T-helper 2 cell (primary cell): ENCODE measurements around the gene TCERG1L.
"Not testable (repeated sequence)": the region's sequence is repeated elsewhere in the genome, so short reads cannot be mapped to it uniquely, and the experiment has no call there.

Experiments used
- DNase-seq, 5 experiments: peaks; one replicate each; pipeline versions ENCODE4 v3.0.0 to v3.0.0-alpha.2; 2012 to 2022

Gene TCERG1L

GRCh38 chr10:131162211-131162610, 149.3 kb downstream of the TCERG1L start:
- no peak for DNase-seq

- DNase-seq: no peak
Measured at GRCh38 chr10:131161087-131161486, 150.4 kb downstream of the TCERG1L start.

- DNase-seq: no peak
Measured at GRCh38 chr10:131160219-131160875, 151.2 kb downstream of the TCERG1L start.

DNA sequence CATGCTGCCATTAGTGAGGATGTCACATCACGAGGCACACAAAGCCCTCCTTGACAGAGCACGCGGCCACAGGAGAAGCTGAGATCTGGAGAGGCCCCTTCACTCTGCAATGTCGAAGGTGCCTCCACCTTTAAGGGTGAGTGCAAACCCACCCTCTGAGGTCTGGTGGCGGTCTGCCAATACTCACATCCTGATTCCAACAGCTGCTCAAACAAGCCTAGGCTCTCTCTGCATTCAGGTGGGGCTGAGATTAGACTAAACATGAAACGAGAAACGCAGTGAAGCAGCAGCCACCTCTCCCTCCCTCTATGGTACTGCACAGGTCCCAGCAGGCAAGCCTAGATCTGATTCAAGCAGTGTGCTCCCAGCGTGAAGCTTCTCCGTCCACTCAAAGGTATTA, 151.8 kb downstream of the TCERG1L start:
- DNase-seq: no peak

DNA sequence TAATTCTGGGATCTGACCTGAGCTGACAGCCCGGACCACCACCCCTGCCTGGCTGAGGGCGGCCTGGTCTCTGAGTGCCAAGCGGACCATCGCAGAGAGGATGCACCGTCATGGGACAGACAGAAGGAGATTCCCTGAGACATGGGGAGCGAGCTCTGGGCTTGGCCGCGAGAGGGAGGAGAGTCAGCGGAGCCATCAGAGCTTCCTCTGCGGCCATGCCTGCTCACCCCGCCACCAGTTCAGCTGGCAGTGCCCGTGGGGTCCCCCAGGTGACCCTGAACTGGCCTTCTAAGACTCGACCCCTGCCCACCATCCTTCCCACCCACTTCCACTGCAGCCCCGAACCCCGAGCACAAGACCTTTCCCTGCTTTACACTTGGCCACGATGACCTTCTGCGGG, 152.8 kb downstream of the TCERG1L start:
- DNase-seq: no peak

DNA sequence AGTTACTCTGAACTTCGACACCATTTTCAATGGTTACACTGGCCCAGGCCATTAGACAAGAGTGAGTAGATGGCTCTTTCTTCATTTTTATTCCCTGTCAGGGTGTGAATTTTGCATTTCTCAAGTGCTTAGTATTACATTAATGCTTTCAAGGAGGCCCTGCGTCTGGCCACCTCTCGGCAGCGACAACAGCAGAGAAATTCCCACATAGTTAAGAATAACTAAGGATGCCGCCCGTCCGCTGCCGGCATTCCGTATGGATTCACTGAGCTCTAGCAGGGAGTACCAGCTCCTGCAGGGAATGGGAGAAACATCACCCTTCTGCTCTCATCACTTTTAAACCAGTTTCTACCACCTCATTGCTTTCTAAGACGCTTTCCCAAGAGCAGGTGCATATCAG, 153.6 kb downstream of the TCERG1L start:
- DNase-seq: no peak

- DNase-seq: no peak
Measured at GRCh38 chr10:131155876-131156230, 155.7 kb downstream of the TCERG1L start.

- no peak for DNase-seq
Measured at GRCh38 chr10:131155218-131155875, 156.2 kb downstream of the TCERG1L start.

- no peak for DNase-seq
Measured at GRCh38 chr10:131154306-131155025, 157.1 kb downstream of the TCERG1L start.

GRCh38 chr10:131152456-131152855, 159.1 kb downstream of the TCERG1L start:
- not testable (repeated sequence) for DNase-seq

- no peak for DNase-seq
Measured at GRCh38 chr10:131150126-131150525, 161.4 kb downstream of the TCERG1L start.

DNA sequence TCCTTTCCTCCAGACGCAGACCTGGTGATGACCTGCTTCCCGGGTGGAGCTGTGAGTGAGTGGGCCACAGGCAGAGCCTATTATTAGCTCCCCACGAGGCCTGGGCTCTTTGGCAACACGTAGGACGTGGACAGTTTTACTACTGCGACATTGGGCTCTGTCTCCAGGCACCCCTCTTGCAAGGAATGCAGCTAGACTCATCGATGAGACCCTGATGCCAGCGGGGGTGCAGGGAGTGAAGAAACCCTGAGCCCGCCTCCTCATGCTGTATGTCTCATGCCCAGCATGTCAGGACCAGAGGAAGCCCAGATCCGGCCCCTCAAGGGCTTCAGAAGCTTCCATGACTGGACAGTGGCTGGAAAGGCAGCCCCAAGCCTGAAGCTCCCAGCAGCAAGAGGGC, 161.9 kb downstream of the TCERG1L start:
- no peak for DNase-seq

GRCh38 chr10:131149111-131149510, 162.4 kb downstream of the TCERG1L start:
- no peak for DNase-seq

DNA sequence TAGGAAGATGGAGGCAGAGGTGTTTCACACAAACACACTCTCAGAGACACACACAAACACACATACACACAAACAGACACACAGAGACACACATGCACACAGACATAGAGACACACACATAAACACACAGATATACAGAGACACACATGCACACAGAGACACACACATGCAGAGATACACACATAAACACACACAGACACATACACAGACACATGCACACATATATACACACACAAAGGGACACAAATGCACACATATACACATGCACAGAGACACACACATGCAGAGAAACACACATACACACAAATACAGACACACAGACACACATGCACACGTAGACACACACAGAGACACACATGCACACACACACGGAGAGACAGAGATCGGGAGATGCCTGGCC, 163.3 kb downstream of the TCERG1L start:
- DNase-seq: no peak

- no peak for DNase-seq
Measured at GRCh38 chr10:131147301-131147975, 164.1 kb downstream of the TCERG1L start.

- DNase-seq: no peak
Measured at GRCh38 chr10:131146790-131147189, 164.7 kb downstream of the TCERG1L start.

GRCh38 chr10:131145756-131146155, 165.8 kb downstream of the TCERG1L start:
- DNase-seq: no peak

DNA sequence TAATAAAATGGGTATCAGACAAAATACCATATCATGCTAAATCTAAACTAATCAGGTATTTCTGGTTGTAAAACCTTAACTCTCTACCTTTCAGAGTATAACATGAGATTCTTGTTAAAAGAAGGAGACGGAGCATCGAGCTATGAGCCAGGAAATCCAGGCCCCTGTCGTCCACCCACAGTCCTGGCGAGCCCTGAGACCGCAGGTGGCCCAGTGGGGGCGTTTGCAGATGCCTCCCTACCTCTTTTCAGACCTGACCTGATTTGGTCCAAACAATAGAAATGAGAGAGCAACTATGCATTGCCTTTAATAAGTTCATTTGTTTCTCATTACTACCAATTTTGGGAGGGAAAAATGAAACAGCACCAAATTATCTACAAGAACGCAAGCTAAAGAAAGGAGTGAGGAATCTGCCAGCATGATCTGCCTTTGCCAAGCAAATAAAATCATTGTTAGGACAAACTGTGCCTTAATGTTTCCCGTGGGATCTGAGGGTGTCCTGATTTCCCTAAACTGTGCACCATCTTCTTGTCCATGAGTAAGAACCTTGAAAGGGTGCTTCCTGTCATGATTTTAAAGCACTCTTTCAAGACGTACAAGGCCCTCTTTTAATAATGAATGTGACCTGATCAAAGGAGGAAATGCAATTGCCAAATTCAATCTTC, 166.7 kb downstream of the TCERG1L start:
- no peak for DNase-seq

- DNase-seq: no peak
Measured at GRCh38 chr10:131144196-131144595, 167.3 kb downstream of the TCERG1L start.

GRCh38 chr10:131143425-131144165, 167.9 kb downstream of the TCERG1L start:
- DNase-seq: no peak

DNA sequence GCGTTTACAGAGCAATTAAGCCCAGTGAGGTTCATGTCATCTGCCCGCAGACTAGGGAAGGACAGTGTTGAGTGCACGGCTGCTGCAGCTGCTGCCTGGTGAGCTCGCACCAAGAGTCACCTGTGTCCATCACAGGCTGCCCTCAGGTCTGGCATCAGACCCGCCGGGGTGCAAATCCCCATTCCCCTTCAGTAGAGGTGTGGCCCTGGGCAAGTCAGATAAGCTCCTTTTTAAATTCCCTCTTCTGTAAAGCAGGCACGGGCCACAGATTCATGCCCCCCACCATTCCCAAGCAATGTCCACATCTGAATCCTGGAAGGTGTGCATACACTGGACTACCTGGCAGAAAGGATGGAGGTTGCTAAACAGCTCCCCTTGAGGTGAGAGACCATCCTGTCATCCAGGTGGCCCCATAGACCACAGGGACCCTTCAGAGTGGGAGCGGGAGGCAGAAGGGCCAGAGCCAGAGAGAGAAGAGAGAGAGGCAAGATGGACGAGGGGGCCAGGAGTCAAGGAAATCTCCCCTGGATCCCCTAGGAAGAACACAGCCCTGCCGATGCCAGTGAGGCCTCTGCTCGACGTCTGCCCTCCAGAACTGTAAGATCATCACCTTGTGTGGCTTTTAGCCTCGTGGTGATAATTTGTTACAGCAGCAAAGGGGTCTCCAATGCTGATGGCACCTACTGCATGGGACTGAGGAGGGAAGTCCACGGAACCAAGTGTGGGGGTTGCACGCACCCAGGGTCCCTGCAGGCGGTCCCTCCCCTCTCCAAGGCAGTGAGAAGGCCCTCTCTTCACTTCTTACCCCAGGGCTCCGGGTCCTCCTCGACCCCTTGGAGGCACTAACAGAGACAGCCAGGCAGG, 168.8 kb downstream of the TCERG1L start:
- no peak for DNase-seq
